ENCODE data around the gene SLC19A1. TPM values are rescaled to one million over a fixed set of nuclear protein-coding genes. Genes with fewer than 3 reads are reported as not detected.

The SLC19A1 gene
- polyA plus RNA-seq, 3 donors, result 25.0 to 53.0 (median 39.9) TPM

- Histone ChIP-seq H3K27me3 (ENCODE audit: control insufficient read depth in 2 of 2, insufficient read depth in 2 of 2, low read length in 2 of 2) (no peaks in the 10 kb centered on the region), H3K36me3 (replicated peaks in 1 of 2; ENCODE audit: control insufficient read depth in 1 of 2, insufficient read depth in 2 of 2, low read length in 2 of 2) (peaks cover 40 to 55% of the 10 kb centered on the region in 2 donors), H3K4me2 (replicated peaks; ENCODE audit: extremely low read depth, low read length, poor library complexity, severe bottlenecking) (no peak overlapping the region), H2AFZ (ENCODE audit: insufficient read depth, low read depth, low read length, poor library complexity, severe bottlenecking) (no peak overlapping the region), H3K79me2 (ENCODE audit: insufficient read depth, low read length) (no peaks in the 10 kb centered on the region), H4K20me1 (ENCODE audit: insufficient read depth, low read length) (no peaks in the 10 kb centered on the region), H3K4me3 (replicated peaks in 1 of 3; ENCODE audit: low read depth in 2 of 3, low read length in 3 of 3) (no peak overlapping the region), H3K27ac (ENCODE audit: low read depth in 1 of 2, low read length in 2 of 2) (no peak overlapping the region), H3K4me1 (ENCODE audit: control insufficient read depth in 1 of 2, insufficient read depth in 2 of 2, low read length in 2 of 2) (peaks cover 4 to 8% of the 10 kb centered on the region in 2 donors), H3K9me3 (replicated peaks in 1 of 2; ENCODE audit: control insufficient read depth in 1 of 2, insufficient read depth in 1 of 2, low read length in 2 of 2) (no peaks in the 10 kb centered on the region), H3K9ac (ENCODE audit: insufficient read depth, low read length, poor library complexity, severe bottlenecking) (no peak overlapping the region)
- TF ChIP-seq, protein P1, sequence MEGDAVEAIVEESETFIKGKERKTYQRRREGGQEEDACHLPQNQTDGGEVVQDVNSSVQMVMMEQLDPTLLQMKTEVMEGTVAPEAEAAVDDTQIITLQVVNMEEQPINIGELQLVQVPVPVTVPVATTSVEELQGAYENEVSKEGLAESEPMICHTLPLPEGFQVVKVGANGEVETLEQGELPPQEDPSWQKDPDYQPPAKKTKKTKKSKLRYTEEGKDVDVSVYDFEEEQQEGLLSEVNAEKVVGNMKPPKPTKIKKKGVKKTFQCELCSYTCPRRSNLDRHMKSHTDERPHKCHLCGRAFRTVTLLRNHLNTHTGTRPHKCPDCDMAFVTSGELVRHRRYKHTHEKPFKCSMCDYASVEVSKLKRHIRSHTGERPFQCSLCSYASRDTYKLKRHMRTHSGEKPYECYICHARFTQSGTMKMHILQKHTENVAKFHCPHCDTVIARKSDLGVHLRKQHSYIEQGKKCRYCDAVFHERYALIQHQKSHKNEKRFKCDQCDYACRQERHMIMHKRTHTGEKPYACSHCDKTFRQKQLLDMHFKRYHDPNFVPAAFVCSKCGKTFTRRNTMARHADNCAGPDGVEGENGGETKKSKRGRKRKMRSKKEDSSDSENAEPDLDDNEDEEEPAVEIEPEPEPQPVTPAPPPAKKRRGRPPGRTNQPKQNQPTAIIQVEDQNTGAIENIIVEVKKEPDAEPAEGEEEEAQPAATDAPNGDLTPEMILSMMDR (IDR thresholded peaks at IDR 0.05), result no peak
- H3K27ac Mint-ChIP-seq, result no peak overlapping the region
- H3K36me3 Mint-ChIP-seq, result peaks cover 38 to 55% of the 10 kb centered on the region in 2 donors
- peaks cover 6% of the 10 kb centered on the region for H3K4me1 Mint-ChIP-seq
- H3K4me3 Mint-ChIP-seq, result no peak overlapping the region
- H3K9me3 Mint-ChIP-seq, result peaks cover 0 to 2% (median 0%) of the 10 kb centered on the region in 7 donors
- intact Hi-C loops (cut with micrococcal nuclease), result no loop called here
- DNase-seq, result no peak
- 91% methylated on average over 34 of the region's 35 CpGs for WGBS (ENCODE audit: insufficient coverage)
- H3K27me3 Mint-ChIP-seq (ENCODE audit: low read depth in 3 of 3), result peaks cover 0 to 1% (median 0%) of the 10 kb centered on the region in 3 donors
Measured at GRCh38 chr21:45511661-45512431, 30.4 kb downstream of the SLC19A1 start.

- H3K4me1 ChIP-seq (ENCODE audit: control insufficient read depth in 1 of 2, insufficient read depth in 2 of 2, low read length in 2 of 2), result no peaks in the 10 kb centered on the region
- no peaks in the 10 kb centered on the region for H3K27me3 ChIP-seq (ENCODE audit: control insufficient read depth in 2 of 2, insufficient read depth in 2 of 2, low read length in 2 of 2)
- H3K4me1 Mint-ChIP-seq, result peaks cover 5% of the 10 kb centered on the region
- H3K27ac ChIP-seq (ENCODE audit: low read depth in 1 of 2, low read length in 2 of 2), result no peak overlapping the region
- no peak overlapping the region for H3K9ac ChIP-seq (ENCODE audit: insufficient read depth, low read length, poor library complexity, severe bottlenecking)
- TF ChIP-seq, protein P1 (IDR thresholded peaks at IDR 0.05), result no peak
- peaks cover 0 to 1% (median 0%) of the 10 kb centered on the region in 3 donors for H3K27me3 Mint-ChIP-seq (ENCODE audit: low read depth in 3 of 3)
- no peaks in the 10 kb centered on the region for H3K9me3 ChIP-seq (replicated peaks in 1 of 2; ENCODE audit: control insufficient read depth in 1 of 2, insufficient read depth in 1 of 2, low read length in 2 of 2)
- peaks cover 33 to 46% of the 10 kb centered on the region in 2 donors for H3K36me3 ChIP-seq (replicated peaks in 1 of 2; ENCODE audit: control insufficient read depth in 1 of 2, insufficient read depth in 2 of 2, low read length in 2 of 2)
- no peak overlapping the region for H3K4me2 ChIP-seq (replicated peaks; ENCODE audit: extremely low read depth, low read length, poor library complexity, severe bottlenecking)
- no peak overlapping the region for H3K27ac Mint-ChIP-seq
- intact Hi-C loops (cut with micrococcal nuclease), result no loop called here
- 90% methylated on average over 12 of the region's 12 CpGs for WGBS (ENCODE audit: insufficient coverage)
- H4K20me1 ChIP-seq (ENCODE audit: insufficient read depth, low read length), result no peaks in the 10 kb centered on the region
- H3K4me3 ChIP-seq (replicated peaks in 1 of 3; ENCODE audit: low read depth in 2 of 3, low read length in 3 of 3), result no peak overlapping the region
- H3K4me3 Mint-ChIP-seq, result no peak overlapping the region
- peaks cover 31 to 47% of the 10 kb centered on the region in 2 donors for H3K36me3 Mint-ChIP-seq
- DNase-seq, result no peak
- H3K79me2 ChIP-seq (ENCODE audit: insufficient read depth, low read length), result no peaks in the 10 kb centered on the region
- peaks cover 0 to 2% (median 0%) of the 10 kb centered on the region in 7 donors for H3K9me3 Mint-ChIP-seq
- no peak overlapping the region for H2AFZ ChIP-seq (ENCODE audit: insufficient read depth, low read depth, low read length, poor library complexity, severe bottlenecking)
Measured at GRCh38 chr21:45511007-45511406, 31.2 kb downstream of the SLC19A1 start.
